Measurements from ENCODE around the gene PCSK6.

Gene PCSK6

DNA sequence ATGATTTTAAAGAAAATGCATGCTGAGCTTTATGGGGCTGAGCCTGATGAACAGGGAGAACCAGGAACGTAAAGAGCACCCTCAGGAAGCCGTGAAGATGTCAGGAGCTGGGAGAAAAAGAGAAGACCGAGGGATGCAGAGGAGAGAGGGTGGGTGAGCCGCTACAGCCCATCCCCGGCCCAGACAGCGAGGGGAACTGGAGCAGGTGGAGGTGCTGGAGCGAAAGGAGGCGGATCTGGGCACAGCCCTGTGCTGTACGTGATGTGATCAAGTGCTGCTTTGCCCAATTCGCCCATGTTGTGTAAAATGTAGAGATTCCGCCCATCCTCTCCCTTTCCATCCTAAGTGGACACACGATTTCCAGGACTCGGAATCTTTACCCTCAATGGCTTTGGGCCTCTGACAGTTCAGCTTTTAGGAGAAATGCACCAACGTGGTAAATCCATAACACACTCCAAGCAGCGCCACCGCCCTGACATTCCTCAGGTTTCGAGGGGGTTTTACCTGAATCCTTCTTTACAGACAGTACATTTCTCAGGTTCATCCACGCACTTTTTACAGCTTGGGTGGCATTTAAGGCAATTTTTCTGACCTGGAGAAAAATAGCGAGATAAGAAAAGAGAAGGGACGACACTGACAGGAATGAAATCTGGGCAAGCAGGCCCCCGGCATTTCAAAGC, 167.4 kb downstream of the PCSK6 start:
- H3K36me3 Mint-ChIP-seq (ENCODE audit: low read depth): no peaks in the 10 kb centered on the region
- no peaks in the 10 kb centered on the region for H3K9me3 Mint-ChIP-seq

DNA sequence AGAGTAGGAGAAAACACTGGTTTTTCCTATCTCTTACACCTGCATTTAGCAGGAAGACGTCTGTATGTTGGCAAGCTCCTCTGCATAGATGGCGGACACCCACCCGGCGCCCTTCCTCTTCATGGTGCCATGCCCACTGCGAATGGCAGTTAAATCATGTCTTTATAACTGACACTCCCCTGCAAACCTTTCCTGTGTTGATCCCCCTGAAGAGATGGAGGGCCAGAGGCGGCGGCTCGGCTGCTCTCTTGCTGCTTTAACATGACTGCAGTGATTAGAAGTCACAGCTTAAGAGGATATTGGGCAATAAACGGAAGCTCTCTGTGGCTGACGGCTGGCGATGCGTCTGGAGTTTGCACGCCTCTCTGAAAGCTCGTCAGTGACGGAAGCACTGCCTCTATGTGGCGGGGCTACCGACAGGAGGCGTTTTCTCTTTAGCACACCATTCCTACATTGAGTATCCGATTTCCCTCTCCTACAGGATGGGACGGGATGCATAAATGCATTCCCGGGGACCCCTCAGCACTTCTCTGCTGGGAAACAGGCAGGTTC, 168.9 kb downstream of the PCSK6 start:
- Mint-ChIP-seq H3K4me1 (ENCODE audit: low read depth) (peaks cover 19% of the 10 kb centered on the region), H3K27ac (peak overlapping the region; percentile 90), H3K9me3 (no peaks in the 10 kb centered on the region), H3K27me3 (peaks cover 7% of the 10 kb centered on the region), H3K36me3 (ENCODE audit: low read depth) (no peaks in the 10 kb centered on the region), H3K4me3 (peak overlapping the region; percentile 78)
- peak; percentile 69 for DNase-seq

More for the DNA sequence above, 167.4 kb downstream of the PCSK6 start:
- H3K4me1 Mint-ChIP-seq (ENCODE audit: low read depth): peaks cover 19% of the 10 kb centered on the region
- H3K27ac Mint-ChIP-seq: no peak overlapping the region
- no peak overlapping the region for H3K4me3 Mint-ChIP-seq
- H3K27me3 Mint-ChIP-seq: peaks cover 19% of the 10 kb centered on the region
- DNase-seq: no peak

DNA sequence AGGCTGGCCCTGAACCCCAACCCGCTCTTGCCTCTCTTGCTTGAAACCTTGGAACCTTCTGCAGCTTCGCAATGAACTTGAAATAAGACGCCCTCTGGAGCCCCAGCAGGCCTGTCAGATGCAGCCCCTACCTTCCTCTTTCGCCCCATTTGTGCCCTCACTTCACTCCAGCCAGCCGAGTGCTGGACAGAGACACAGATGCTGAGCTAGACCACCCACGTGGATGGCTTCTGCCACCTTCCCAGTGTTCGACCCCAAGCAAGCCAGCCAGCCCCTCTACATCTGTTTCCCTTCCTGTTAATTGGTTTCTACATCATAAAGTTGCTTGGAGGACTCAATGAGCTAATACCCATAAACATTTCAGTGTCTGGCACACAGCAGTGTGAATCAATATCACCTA, 170.7 kb downstream of the PCSK6 start:
- Mint-ChIP-seq H3K36me3 (ENCODE audit: low read depth) (no peaks in the 10 kb centered on the region), H3K9me3 (no peaks in the 10 kb centered on the region), H3K4me1 (ENCODE audit: low read depth) (peaks cover 19% of the 10 kb centered on the region), H3K4me3 (no peak overlapping the region), H3K27me3 (peaks cover 5% of the 10 kb centered on the region), H3K27ac (no peak overlapping the region)
- no peak for DNase-seq

DNA sequence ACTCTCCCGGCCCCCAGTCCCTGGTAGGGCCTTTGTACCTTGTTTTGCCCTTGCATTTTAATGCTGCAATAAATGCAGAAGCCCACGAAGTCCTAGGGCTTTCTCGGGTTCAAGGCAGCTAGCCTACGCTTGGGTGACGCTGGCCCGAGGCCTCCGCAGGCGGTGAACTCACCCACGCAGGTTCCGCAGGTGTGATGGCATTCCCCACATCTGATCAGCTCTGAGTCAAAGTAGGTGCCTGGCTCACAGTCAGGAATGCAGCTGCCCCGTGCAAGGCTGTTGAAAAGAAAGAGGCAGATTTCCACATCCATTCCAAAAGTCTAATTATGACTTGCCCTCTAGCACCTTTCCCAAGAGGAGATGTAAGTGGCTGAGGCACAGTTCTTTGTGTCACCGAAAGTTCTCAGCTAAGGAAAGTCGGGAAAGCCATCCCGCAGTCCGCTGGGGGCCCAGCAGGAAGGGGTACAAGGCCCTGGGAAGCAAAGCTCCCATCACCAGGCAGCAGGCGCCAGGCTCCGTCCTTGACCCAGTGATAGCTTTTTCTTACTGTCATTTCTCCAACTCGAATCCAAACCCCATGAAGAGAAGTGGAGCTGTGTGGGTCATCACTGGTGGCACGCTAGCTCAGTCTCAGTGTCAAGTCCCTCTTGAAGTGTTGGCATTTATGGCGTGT, 171.2 kb downstream of the PCSK6 start:
- DNase-seq: no peak
- H3K27me3 Mint-ChIP-seq: peaks cover 5% of the 10 kb centered on the region
- no peak overlapping the region for H3K4me3 Mint-ChIP-seq
- peaks cover 19% of the 10 kb centered on the region for H3K4me1 Mint-ChIP-seq (ENCODE audit: low read depth)
- no peaks in the 10 kb centered on the region for H3K36me3 Mint-ChIP-seq (ENCODE audit: low read depth)
- H3K9me3 Mint-ChIP-seq: no peaks in the 10 kb centered on the region
- H3K27ac Mint-ChIP-seq: no peak overlapping the region

DNA sequence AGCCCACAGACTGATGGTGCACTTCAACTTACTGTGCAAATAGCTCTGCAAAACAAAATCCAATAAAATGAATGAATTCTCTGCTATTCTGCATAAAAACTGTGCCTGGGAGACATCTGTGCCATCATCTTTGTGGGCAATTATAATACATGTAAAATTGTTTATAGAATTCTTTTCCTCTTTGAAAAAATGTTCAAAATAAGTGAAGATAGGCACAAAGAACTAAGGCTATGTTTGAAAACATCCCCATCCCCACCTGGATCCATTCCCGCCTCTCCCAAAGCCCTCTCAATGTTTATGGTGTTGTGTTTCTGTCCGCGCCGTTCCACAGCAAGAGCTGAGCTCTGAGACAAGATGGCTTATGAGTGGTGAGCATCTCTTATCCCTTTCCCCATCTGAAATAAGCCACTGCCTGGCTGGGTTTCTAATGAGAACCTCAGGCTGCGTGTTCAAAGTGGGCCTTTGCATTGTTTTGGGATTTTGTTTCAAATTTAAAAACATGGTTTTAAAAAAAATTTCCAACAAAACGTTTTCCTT, 172.1 kb downstream of the PCSK6 start:
- Mint-ChIP-seq H3K27me3 (peaks cover 5% of the 10 kb centered on the region), H3K4me3 (no peak overlapping the region), H3K27ac (no peak overlapping the region), H3K36me3 (ENCODE audit: low read depth) (no peaks in the 10 kb centered on the region), H3K9me3 (no peaks in the 10 kb centered on the region), H3K4me1 (ENCODE audit: low read depth) (peaks cover 14% of the 10 kb centered on the region)
- no peak for DNase-seq

DNA sequence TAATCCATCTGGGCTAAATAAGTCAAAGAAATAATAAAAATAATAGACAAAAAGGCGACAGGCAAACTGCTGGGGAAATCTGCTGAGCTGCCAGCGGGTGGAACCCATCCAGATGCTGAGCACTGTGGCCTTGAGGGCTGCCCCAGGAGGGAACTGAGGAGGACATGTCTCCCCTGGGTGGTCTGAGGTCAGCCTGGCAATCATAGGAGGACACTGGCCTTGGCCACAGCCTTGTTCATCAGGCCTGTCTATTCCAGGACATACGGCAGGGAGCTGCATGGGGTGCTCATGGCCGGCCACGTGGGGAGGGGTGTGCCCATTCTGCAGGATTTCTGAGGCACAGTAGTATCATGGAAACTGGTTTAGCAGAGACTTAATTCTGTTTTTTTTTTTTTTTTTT, 173.0 kb downstream of the PCSK6 start:
- Mint-ChIP-seq H3K27ac (no peak overlapping the region), H3K36me3 (ENCODE audit: low read depth) (no peaks in the 10 kb centered on the region), H3K4me1 (ENCODE audit: low read depth) (peaks cover 14% of the 10 kb centered on the region), H3K4me3 (no peak overlapping the region), H3K9me3 (no peaks in the 10 kb centered on the region), H3K27me3 (peaks cover 5% of the 10 kb centered on the region)
- DNase-seq: no peak

DNA sequence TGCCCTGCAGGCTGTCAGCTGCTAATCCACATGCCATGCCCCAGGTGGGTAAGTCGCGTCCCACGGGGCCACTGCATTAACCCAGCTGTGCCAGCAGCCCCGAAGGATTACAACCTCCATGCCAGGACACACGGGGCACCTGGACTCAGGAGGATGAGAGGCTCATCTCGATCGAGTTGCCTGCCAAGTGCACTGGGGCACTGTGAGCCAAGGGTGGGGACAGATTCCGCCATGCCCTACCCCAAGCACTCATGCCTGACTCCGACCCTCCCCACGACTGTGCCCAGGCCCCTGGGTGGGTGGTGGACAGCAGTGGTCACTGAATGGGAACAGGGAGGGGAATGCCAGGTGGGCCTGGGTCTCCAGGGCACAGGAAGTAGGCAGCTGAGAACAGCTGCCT, 173.8 kb downstream of the PCSK6 start:
- Mint-ChIP-seq H3K27ac (no peak overlapping the region), H3K27me3 (peaks cover 5% of the 10 kb centered on the region), H3K36me3 (ENCODE audit: low read depth) (no peaks in the 10 kb centered on the region), H3K4me3 (no peak overlapping the region), H3K9me3 (no peaks in the 10 kb centered on the region), H3K4me1 (ENCODE audit: low read depth) (peaks cover 8% of the 10 kb centered on the region)
- DNase-seq: no peak

DNA sequence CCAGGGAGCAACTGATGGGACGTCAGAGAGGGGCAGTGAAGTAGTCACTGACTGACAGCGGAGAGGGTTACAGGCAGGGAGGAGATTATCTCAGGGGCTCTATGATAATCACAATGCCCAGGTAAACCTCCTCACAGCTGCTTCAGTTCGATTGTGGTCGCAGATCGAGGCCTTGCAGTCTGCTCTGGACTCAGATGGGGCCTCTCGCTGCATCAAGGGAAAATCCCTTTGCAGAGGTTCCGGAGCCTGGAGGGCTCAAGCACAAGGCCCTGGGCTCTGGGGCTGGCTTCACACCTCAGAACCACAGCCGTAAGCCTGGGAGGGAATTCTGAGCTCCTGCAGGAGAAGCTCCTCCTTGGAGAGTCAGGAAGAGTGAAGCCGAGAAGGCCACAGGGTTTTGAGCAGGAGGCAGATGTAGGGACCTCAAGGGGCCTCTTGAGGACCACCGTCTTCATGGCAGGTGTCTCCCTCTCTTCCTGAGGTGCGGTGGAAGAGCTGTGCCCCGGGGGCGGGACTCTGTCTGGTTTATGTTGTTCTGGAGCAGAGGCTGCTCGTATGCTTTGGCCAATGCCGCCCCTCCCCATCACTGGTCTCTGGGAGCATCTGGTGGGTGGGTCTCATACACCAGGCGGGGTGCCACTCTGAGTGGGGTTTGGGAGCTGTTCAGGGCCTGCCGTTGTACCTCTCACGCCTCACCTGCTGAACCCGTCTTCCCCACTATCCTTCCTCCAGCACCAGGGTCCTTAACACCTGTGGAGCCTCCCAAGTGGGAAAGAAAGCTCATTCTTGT, 175.0 kb downstream of the PCSK6 start:
- Mint-ChIP-seq H3K4me3 (no peak overlapping the region), H3K27ac (no peak overlapping the region), H3K36me3 (ENCODE audit: low read depth) (no peaks in the 10 kb centered on the region), H3K9me3 (no peaks in the 10 kb centered on the region), H3K27me3 (peaks cover 5% of the 10 kb centered on the region), H3K4me1 (ENCODE audit: low read depth) (no peaks in the 10 kb centered on the region)
- DNase-seq: no peak

DNA sequence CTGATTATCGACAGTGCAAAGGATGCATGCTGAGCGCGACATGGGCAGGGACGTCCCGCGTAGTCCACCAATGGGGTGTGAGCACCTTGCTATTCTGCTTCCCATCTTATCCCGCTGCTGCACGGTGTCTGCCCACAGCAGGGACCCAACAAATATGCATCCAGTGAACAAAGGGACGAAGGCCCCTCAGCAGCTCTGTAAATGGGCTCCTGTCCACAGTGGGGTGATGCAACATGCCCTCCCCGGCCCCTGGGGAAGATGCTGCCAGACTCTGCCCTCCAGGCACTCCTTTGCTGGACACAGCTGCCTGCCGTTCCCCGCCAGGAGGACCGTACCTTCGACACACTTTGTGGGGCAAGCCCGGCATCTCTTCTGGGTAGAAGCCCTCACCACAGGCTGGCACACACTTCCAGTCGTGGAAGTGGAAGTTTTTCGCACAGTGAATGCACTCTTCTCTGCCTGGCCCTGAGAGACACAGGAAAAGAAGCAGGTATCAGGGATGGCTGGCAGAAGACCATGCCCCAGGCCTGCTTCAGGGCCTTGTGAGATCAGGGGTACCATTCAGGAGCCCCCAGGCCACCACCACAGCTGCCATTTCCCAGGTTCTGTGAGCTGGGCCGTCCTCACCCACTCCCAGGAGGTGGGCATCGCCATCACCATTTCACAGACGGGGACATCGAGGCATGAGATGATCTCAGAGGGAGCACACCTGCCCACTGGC, 176.3 kb downstream of the PCSK6 start:
- Mint-ChIP-seq H3K4me1 (ENCODE audit: low read depth) (no peaks in the 10 kb centered on the region), H3K4me3 (no peak overlapping the region)

DNA sequence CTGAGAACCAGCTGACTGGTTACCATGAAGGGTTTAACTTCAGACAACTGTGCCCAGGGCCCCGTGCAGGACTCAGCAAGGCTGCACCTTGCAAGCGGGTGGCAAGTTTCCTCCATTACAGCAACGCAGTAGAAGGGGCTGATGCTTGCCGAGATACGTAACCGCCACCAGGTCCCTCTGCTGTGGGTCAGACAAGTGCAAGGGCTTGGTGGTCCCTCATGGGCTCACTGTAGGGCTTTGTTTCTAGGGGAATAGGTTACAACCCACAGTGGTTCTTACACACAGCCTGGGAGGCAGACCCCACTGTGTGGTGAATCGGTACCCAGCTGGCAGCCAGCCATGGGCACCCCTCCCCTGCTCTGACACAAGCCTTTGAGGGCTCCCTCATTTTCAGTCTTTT, 179.0 kb downstream of the PCSK6 start:
- H3K4me3 Mint-ChIP-seq: no peak overlapping the region
- no peaks in the 10 kb centered on the region for H3K4me1 Mint-ChIP-seq (ENCODE audit: low read depth)
- no peaks in the 10 kb centered on the region for H3K9me3 Mint-ChIP-seq
- no peak overlapping the region for H3K27ac Mint-ChIP-seq
- H3K36me3 Mint-ChIP-seq (ENCODE audit: low read depth): no peaks in the 10 kb centered on the region
- DNase-seq: peak; percentile 9
- no peaks in the 10 kb centered on the region for H3K27me3 Mint-ChIP-seq

More for the DNA sequence above, 176.3 kb downstream of the PCSK6 start:
- H3K27ac Mint-ChIP-seq: no peak overlapping the region
- no peaks in the 10 kb centered on the region for H3K27me3 Mint-ChIP-seq
- DNase-seq: no peak
- H3K36me3 Mint-ChIP-seq (ENCODE audit: low read depth): no peaks in the 10 kb centered on the region
- no peaks in the 10 kb centered on the region for H3K9me3 Mint-ChIP-seq

DNA sequence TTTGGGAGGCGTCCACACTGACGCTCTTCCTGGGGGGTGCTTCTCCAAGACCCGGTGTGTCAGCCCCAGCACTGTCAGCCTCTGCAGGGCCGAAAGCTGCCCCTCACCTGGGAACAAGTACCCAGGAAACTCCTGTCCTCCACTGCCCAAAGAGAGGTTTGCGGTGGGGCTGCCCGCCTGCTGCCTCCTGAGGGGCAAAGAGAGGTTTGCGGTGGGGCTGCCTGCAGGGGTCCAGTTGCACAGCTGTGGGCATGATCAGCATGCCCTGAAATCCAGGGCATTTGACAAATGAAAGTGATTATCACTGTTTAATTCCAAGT, 179.4 kb downstream of the PCSK6 start:
- Mint-ChIP-seq H3K4me3 (no peak overlapping the region), H3K4me1 (ENCODE audit: low read depth) (no peaks in the 10 kb centered on the region), H3K36me3 (ENCODE audit: low read depth) (no peaks in the 10 kb centered on the region), H3K27ac (no peak overlapping the region), H3K27me3 (no peaks in the 10 kb centered on the region), H3K9me3 (no peaks in the 10 kb centered on the region)
- no peak for DNase-seq

DNA sequence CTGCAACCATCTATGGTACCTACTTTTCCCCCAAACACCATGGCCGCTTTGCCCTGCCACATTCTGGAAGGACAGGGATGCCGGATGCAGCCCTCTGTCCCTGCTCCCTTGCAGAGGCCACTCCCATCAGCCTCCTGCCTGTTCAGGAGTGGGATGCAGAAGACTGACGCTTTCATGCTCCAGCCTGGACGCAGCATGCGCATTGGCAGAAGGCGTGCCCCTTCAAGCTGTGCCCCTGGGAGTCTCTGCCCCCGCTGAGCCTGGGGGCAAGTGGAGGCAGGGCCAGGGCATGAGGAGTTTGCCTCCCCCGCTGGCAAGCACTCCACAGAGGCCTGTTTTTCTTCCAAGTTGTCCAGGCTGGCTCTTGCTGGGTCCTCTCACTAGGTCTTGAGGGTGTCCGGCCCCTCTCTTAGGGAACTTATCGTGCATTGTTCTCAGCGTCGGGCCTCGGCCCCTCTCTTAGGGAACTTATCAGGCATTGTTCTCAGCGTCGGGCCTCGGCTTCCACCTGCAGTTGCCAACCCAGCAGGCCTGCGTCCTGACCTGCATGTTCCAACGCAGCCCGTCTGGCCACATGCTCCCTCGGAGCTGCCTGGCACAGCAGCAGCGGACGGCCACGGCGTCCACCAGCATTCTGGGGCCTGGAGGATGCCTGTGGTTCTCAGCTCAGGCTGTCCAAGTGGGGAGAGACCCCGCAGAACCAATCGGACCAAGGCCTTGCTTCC, 179.9 kb downstream of the PCSK6 start:
- H3K27me3 Mint-ChIP-seq: no peaks in the 10 kb centered on the region
- peak; percentile 15 for DNase-seq
- H3K27ac Mint-ChIP-seq: no peak overlapping the region
- H3K9me3 Mint-ChIP-seq: no peaks in the 10 kb centered on the region
- H3K4me3 Mint-ChIP-seq: no peak overlapping the region
- no peaks in the 10 kb centered on the region for H3K36me3 Mint-ChIP-seq (ENCODE audit: low read depth)
- H3K4me1 Mint-ChIP-seq (ENCODE audit: low read depth): no peaks in the 10 kb centered on the region

DNA sequence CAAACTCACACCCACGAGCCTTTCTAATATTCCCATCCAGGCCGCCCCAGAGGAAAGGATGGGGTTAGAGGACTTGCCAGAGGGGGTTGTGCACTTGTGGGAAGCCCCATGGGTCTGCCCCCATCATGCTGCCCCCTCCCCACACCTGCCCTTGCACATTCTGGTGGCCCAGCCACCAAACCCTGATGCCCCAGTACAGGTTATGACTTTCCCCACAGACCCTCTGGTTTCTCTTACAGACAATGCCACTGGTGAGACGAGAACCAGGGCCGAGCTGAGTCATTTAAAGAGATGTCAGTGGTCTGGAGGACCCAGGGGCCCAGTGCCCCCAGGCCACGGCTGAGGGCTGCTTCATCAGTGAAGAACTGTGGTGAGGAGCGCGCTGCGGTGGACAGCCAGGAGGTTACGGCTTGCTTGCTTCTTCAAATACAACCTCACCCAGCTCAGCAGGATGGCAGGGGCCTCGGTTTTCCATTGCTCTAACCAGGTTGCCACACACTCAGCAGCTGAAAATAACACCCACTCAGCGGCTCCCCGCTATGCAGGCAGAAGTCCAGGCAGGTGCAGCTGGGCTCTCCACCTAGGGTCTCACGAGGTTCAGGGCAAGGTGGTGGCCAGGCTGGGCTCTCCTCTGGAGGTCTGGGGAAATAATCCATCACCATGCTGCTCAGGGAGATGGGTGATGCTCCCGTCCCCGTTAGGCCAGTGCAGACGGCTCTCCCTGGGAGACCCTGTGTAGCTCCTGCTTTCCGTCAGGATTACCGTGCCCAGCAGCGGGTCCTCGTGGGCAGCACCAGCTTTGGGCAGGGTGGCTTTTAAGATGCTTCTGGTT, 180.7 kb downstream of the PCSK6 start:
- no peaks in the 10 kb centered on the region for H3K27me3 Mint-ChIP-seq
- no peaks in the 10 kb centered on the region for H3K9me3 Mint-ChIP-seq
- DNase-seq: peak; percentile 14
- no peaks in the 10 kb centered on the region for H3K4me1 Mint-ChIP-seq (ENCODE audit: low read depth)
- H3K4me3 Mint-ChIP-seq: no peak overlapping the region
- H3K36me3 Mint-ChIP-seq (ENCODE audit: low read depth): no peaks in the 10 kb centered on the region
- H3K27ac Mint-ChIP-seq: no peak overlapping the region

Measured in activated T-cell treated with anti-CD3 and anti-CD28 coated beads, Interleukin-2, amount 50 U/mL, for 24 hours (primary cell).